Trophoblast cell (in vitro differentiated cells and primary cell): ENCODE results near the gene LRRC4.

Source experiments
- DNase-seq, 2 donors: peaks; one replicate each; pipeline ENCODE4 v3.0.0-alpha.2; 2016
- H2AFZ ChIP-seq: 2 replicates; pipeline ENCODE4 v1.6.1; 2013; ENCODE audit warnings: low read length, moderate library complexity, mild to moderate bottlenecking; ENCODE audit not compliant: insufficient read depth, poor library complexity
- H2AK5ac ChIP-seq: 2 replicates; pipeline ENCODE4 v1.6.1; 2013; ENCODE audit warnings: mild to moderate bottlenecking, low read length
- H2BK120ac ChIP-seq: 2 replicates; pipeline ENCODE4 v1.6.1; 2013; ENCODE audit warnings: low read length, mild to moderate bottlenecking, moderate library complexity; ENCODE audit not compliant: insufficient read depth, poor library complexity
- H2BK12ac ChIP-seq: 2 replicates; pipeline ENCODE4 v1.6.1; 2013; ENCODE audit warnings: mild to moderate bottlenecking, low read length, moderate library complexity
- H2BK5ac ChIP-seq: 2 replicates; pipeline ENCODE4 v1.6.1; 2013; ENCODE audit warnings: low read length, low read depth, moderate library complexity, mild to moderate bottlenecking; ENCODE audit not compliant: poor library complexity
- H3K14ac ChIP-seq: 2 replicates; pipeline ENCODE4 v1.6.1; 2013; ENCODE audit warnings: mild to moderate bottlenecking, low read length
- H3K18ac ChIP-seq: 2 replicates; pipeline ENCODE4 v1.6.1; 2013; ENCODE audit warnings: mild to moderate bottlenecking, low read length
- H3K23ac ChIP-seq: 2 replicates; pipeline ENCODE4 v1.6.1; 2013; ENCODE audit warnings: low read length
- H3K27ac ChIP-seq: 2 replicates; pipeline ENCODE4 v1.5.1; 2013; ENCODE audit warnings: low read depth, mild to moderate bottlenecking, inconsistent platforms, low read length, moderate library complexity
- H3K27me3 ChIP-seq: 2 replicates; pipeline ENCODE4 v1.6.1; 2013; ENCODE audit warnings: inconsistent platforms, mild to moderate bottlenecking, low read length, moderate library complexity; ENCODE audit not compliant: insufficient read depth
- H3K36me3 ChIP-seq, 2 experiments: 1 replicate in 1 of 2; 2 replicates in 1 of 2; pipeline ENCODE4 v1.6.1; 2013; ENCODE audit warnings: low read length in 2 of 2, mild to moderate bottlenecking in 2 of 2, moderate library complexity in 1 of 2; ENCODE audit not compliant: insufficient read depth in 2 of 2, control insufficient read depth in 1 of 2
- H3K4ac ChIP-seq: 2 replicates; pipeline ENCODE4 v1.6.1; 2013; ENCODE audit warnings: low read depth, mild to moderate bottlenecking, low read length, moderate library complexity
- H3K4me1 ChIP-seq, 2 experiments: 1 replicate in 1 of 2; 2 replicates in 1 of 2; pipeline ENCODE4 v1.6.1; 2013; ENCODE audit warnings: low read length in 2 of 2, mild to moderate bottlenecking in 2 of 2, moderate library complexity in 1 of 2; ENCODE audit not compliant: insufficient read depth in 2 of 2, control insufficient read depth in 1 of 2
- H3K4me2 ChIP-seq: 2 replicates; pipeline ENCODE4 v1.6.1; 2013; ENCODE audit warnings: inconsistent platforms, mild to moderate bottlenecking, low read length, moderate library complexity
- H3K4me3 ChIP-seq: 2 replicates; pipeline ENCODE4 v1.5.1; 2013; ENCODE audit warnings: mild to moderate bottlenecking, low read depth, low read length, inconsistent platforms
- H3K79me1 ChIP-seq: one replicate; pipeline ENCODE4 v1.6.1; 2013; ENCODE audit warnings: low read length
- H3K79me2 ChIP-seq: 2 replicates; pipeline ENCODE4 v1.6.1; 2013; ENCODE audit warnings: low read length, mild to moderate bottlenecking; ENCODE audit not compliant: control insufficient read depth, insufficient read depth, poor library complexity
- H3K9ac ChIP-seq: 2 replicates; pipeline ENCODE4 v1.6.1; 2013; ENCODE audit warnings: mild to moderate bottlenecking, low read length
- H3K9me3 ChIP-seq: 2 replicates; pipeline ENCODE4 v1.6.1; 2013; ENCODE audit warnings: low read depth, mild to moderate bottlenecking, control low read depth, inconsistent platforms, low read length; ENCODE audit not compliant: insufficient read depth
- H4K12ac ChIP-seq: 2 replicates; pipeline ENCODE4 v1.6.1; 2013; ENCODE audit warnings: low read depth, mild to moderate bottlenecking, low read length, moderate library complexity
- H4K8ac ChIP-seq: 2 replicates; pipeline ENCODE4 v1.6.1; 2013; ENCODE audit warnings: low read depth, mild to moderate bottlenecking, low read length, moderate library complexity
- H4K91ac ChIP-seq: one replicate; pipeline ENCODE4 v1.6.1; 2013; ENCODE audit warnings: low read depth, mild to moderate bottlenecking, low read length, moderate library complexity
- WGBS: extraction: QIAGEN DNeasy Blood & Tissue Kit; methylation state at CpG from one replicate; pipeline ENCODE4 v1.1.7; 2013; ENCODE audit warnings: missing lambda C conversion rate; ENCODE audit not compliant: insufficient read length, insufficient coverage; ENCODE audit errors: extremely low coverage; 5-methylcytosine and 5-hydroxymethylcytosine counted together

LRRC4 gene

GRCh38 chr7:128065872-128066271, 34.6 kb upstream of the LRRC4 start:
- Histone ChIP-seq H2AK5ac (no peak overlapping the region), H3K27ac (no peak overlapping the region), H2AFZ (no peak overlapping the region), H3K4me2 (no peak overlapping the region), H4K8ac (no peak overlapping the region), H3K23ac (no peak overlapping the region), H4K91ac (no peak overlapping the region), H3K36me3 (peaks cover 3 to 12% of the 10 kb centered on the region in 2 experiments), H3K27me3 (no peaks in the 10 kb centered on the region), H3K18ac (no peak overlapping the region), H3K14ac (no peak overlapping the region), H3K4ac (no peak overlapping the region), H4K12ac (no peak overlapping the region), H2BK12ac (no peak overlapping the region), H3K4me3 (no peak overlapping the region), H3K79me1 (no peaks in the 10 kb centered on the region), H2BK120ac (no peak overlapping the region), H3K9ac (no peak overlapping the region), H3K4me1 (peaks cover 10 to 19% of the 10 kb centered on the region in 2 experiments), H3K79me2 (no peaks in the 10 kb centered on the region), H2BK5ac (no peak overlapping the region), H3K9me3 (no peaks in the 10 kb centered on the region)
- WGBS, result no CpG with 5 or more reads among the region's 7 CpGs
- no peak for DNase-seq

GRCh38 chr7:128063088-128063487, 31.9 kb upstream of the LRRC4 start:
- Histone ChIP-seq H3K4me2 (no peak overlapping the region), H3K23ac (no peak overlapping the region), H4K12ac (no peak overlapping the region), H3K18ac (peak overlapping the region; percentile 20), H3K79me2 (no peaks in the 10 kb centered on the region), H2AK5ac (no peak overlapping the region), H3K27me3 (no peaks in the 10 kb centered on the region), H2BK12ac (no peak overlapping the region), H4K8ac (no peak overlapping the region), H3K9ac (no peak overlapping the region), H3K36me3 (peaks cover 4 to 8% of the 10 kb centered on the region in 2 experiments), H2AFZ (no peak overlapping the region), H3K27ac (no peak overlapping the region), H2BK120ac (no peak overlapping the region), H3K4me3 (no peak overlapping the region), H2BK5ac (no peak overlapping the region), H3K9me3 (no peaks in the 10 kb centered on the region), H4K91ac (no peak overlapping the region), H3K4ac (no peak overlapping the region), H3K4me1 (peaks cover 10 to 25% of the 10 kb centered on the region in 2 experiments), H3K79me1 (no peaks in the 10 kb centered on the region), H3K14ac (no peak overlapping the region)
- DNase-seq, result no peak
- no CpG with 5 or more reads among the region's 8 CpGs for WGBS

GRCh38 chr7:128060018-128060417, 28.8 kb upstream of the LRRC4 start:
- DNase-seq, result no peak
- no peaks in the 10 kb centered on the region for H3K27me3 ChIP-seq
- H3K27ac ChIP-seq, result no peak overlapping the region
- H4K91ac ChIP-seq, result no peak overlapping the region
- H3K79me1 ChIP-seq, result no peaks in the 10 kb centered on the region
- H3K4me1 ChIP-seq, result peaks cover 14 to 29% of the 10 kb centered on the region in 2 experiments
- WGBS, result no CpG with 5 or more reads among the region's 3 CpGs
- no peak overlapping the region for H3K4ac ChIP-seq
- H3K9me3 ChIP-seq, result no peaks in the 10 kb centered on the region
- peaks cover 2 to 4% of the 10 kb centered on the region in 2 experiments for H3K36me3 ChIP-seq
- H2AFZ ChIP-seq, result no peak overlapping the region
- no peak overlapping the region for H3K18ac ChIP-seq
- no peak overlapping the region for H4K12ac ChIP-seq
- no peak overlapping the region for H3K14ac ChIP-seq
- H2BK120ac ChIP-seq, result no peak overlapping the region
- no peak overlapping the region for H3K23ac ChIP-seq
- no peak overlapping the region for H2AK5ac ChIP-seq
- no peak overlapping the region for H2BK12ac ChIP-seq
- H3K9ac ChIP-seq, result no peak overlapping the region
- H3K4me3 ChIP-seq, result no peak overlapping the region
- no peak overlapping the region for H3K4me2 ChIP-seq
- H3K79me2 ChIP-seq, result no peaks in the 10 kb centered on the region
- H4K8ac ChIP-seq, result no peak overlapping the region
- no peak overlapping the region for H2BK5ac ChIP-seq

DNA sequence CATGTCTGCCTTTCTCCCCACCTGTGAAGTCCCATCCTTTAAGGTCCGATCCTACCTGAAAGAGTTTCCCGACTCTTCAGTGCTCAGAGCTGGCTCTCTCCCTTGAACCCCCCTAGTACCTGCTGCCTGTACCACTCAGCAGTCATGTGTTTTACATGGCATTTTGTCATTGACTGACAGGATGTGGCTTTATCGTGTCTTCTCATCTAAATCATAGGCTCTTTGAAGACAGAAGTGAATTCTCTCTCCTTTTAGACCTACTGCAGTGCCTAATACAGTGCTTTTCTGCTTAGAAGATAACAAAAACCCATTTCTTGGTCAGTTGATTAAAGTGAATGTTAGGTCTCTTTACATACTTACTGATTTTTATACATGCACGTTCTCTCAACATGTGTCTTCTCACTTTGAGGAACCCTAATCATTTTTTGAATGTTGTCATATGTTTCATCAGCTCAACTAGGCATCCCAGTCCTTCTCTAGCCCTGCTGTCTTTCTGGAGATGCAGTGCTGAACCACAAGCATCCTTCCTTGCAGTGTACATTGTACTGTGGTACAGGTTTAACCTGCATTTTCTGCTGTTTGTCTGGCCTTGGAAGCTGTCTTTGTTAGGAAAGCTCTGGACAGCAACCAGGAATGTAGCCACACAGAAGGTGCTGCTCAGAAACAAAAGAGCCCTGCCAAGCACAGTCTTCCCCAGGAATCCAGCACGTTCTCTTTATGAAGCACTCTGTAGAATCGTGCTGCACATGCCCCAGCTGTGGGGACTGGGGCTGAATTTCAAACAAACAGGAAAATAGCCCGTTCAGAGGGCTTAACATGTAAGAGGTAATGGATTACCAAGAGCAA, 28.1 kb upstream of the LRRC4 start:
- Histone ChIP-seq H3K9me3 (no peaks in the 10 kb centered on the region), H2BK12ac (no peak overlapping the region), H2BK120ac (no peak overlapping the region), H4K91ac (no peak overlapping the region), H3K27ac (no peak overlapping the region), H2AFZ (no peak overlapping the region), H3K18ac (no peak overlapping the region), H3K4me2 (no peak overlapping the region), H3K4me3 (no peak overlapping the region), H3K79me1 (no peaks in the 10 kb centered on the region), H3K36me3 (peaks cover 2 to 4% of the 10 kb centered on the region in 2 experiments), H3K23ac (no peak overlapping the region), H4K8ac (no peak overlapping the region), H3K4me1 (peaks cover 14 to 29% of the 10 kb centered on the region in 2 experiments), H4K12ac (no peak overlapping the region), H3K9ac (no peak overlapping the region), H3K79me2 (no peaks in the 10 kb centered on the region), H3K4ac (no peak overlapping the region), H3K14ac (no peak overlapping the region), H3K27me3 (no peaks in the 10 kb centered on the region), H2AK5ac (no peak overlapping the region), H2BK5ac (no peak overlapping the region)
- DNase-seq, result no peak
- no CpG with 5 or more reads among the region's 7 CpGs for WGBS
